IgD-negative memory B cell (primary cell): ENCODE measurements around the gene OXA1L. TPM values are rescaled to one million over a fixed set of nuclear protein-coding genes. Genes with fewer than 3 reads are reported as not detected.
"Not testable (repeated sequence)": the region's sequence is repeated elsewhere in the genome, so short reads cannot be mapped to it uniquely, and the experiment has no call there.

Experiments
- H3K27ac Mint-ChIP-seq, 3 donors: one replicate each; pipeline ENCODE4 v1.8.0; 2020 to 2022; ENCODE audit warnings: mild to moderate bottlenecking in 3 of 3, mixed read lengths in 3 of 3, moderate library complexity in 1 of 3
- H3K27me3 Mint-ChIP-seq: one replicate; pipeline ENCODE4 v1.8.0; 2021; ENCODE audit warnings: mixed read lengths
- H3K36me3 Mint-ChIP-seq: one replicate; pipeline ENCODE4 v1.8.0; 2020; ENCODE audit warnings: mild to moderate bottlenecking, mixed read lengths
- H3K4me1 Mint-ChIP-seq, 3 donors: one replicate each; pipeline ENCODE4 v1.8.0; 2020 to 2022; ENCODE audit warnings: mixed read lengths in 3 of 3, mild to moderate bottlenecking in 1 of 3
- H3K4me3 Mint-ChIP-seq, 4 donors: one replicate each; pipeline ENCODE4 v1.8.0; 2020 to 2022; ENCODE audit warnings: mild to moderate bottlenecking in 4 of 4, mixed read lengths in 4 of 4, moderate library complexity in 3 of 4
- H3K9me3 Mint-ChIP-seq, 3 donors: one replicate each; pipeline ENCODE4 v1.8.0; 2020 to 2021; ENCODE audit warnings: mixed read lengths in 3 of 3, mild to moderate bottlenecking in 1 of 3
- polyA plus RNA-seq: library from polyadenylated mRNA; unstranded; fragments of 300-500 nt; fragmentation: Illumina TruSeq; gene quantifications from one replicate; pipeline ENCODE4 v1.2.3, GENCODE V29; 2021

The OXA1L gene
- polyA plus RNA-seq, 1 donor from 2014 or later: 60.7 TPM

DNA sequence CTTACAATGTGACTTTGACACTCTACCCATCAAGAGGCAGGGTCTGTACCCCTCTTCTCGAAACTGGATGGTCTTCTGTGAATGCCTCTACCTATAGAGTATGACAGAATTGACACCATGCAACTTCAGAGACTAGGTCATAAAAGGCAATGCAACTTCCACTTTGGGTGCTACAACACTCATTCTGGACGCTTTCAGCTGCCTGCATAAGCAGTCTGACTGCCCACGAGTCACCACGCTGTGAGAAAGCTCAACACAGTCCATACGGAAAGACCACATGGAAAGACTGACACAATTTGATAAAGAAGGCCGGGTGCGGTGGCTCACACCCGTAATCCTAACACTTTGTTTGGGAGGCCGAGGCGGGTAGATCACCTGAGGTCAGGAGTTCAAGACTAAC, 33.9 kb downstream of the OXA1L start:
- Mint-ChIP-seq H3K9me3 (peaks cover 0 to 1% (median 0%) of the 10 kb centered on the region in 3 donors), H3K36me3 (peaks cover 9% of the 10 kb centered on the region), H3K4me3 (peak overlapping the region in 1 of 4 donors; percentile 57), H3K27me3 (peaks cover 2% of the 10 kb centered on the region), H3K27ac (peak overlapping the region in 1 of 3 donors; percentile 2), H3K4me1 (peaks cover 34 to 63% (median 61%) of the 10 kb centered on the region in 3 donors)

DNA sequence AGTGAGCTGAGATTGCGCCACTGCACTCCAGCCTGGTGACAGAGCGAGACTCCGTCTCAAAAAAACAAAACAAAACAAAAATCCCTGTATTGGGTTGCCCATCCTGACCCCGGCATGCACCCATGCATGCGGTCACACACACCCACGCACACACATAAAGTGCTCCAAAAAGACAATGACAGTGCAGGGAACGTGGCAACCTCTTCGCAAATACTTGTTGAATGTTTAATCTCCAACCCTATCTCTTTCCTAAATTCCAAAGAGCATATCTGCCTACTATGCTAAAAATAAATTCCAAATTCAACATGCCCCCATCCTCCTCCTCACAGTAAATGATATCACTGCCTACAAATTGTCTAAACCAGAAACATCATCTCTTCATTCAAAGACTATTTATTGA, 35.2 kb downstream of the OXA1L start:
- H3K4me3 Mint-ChIP-seq: peak overlapping the region in 1 of 4 donors; percentile 38

DNA sequence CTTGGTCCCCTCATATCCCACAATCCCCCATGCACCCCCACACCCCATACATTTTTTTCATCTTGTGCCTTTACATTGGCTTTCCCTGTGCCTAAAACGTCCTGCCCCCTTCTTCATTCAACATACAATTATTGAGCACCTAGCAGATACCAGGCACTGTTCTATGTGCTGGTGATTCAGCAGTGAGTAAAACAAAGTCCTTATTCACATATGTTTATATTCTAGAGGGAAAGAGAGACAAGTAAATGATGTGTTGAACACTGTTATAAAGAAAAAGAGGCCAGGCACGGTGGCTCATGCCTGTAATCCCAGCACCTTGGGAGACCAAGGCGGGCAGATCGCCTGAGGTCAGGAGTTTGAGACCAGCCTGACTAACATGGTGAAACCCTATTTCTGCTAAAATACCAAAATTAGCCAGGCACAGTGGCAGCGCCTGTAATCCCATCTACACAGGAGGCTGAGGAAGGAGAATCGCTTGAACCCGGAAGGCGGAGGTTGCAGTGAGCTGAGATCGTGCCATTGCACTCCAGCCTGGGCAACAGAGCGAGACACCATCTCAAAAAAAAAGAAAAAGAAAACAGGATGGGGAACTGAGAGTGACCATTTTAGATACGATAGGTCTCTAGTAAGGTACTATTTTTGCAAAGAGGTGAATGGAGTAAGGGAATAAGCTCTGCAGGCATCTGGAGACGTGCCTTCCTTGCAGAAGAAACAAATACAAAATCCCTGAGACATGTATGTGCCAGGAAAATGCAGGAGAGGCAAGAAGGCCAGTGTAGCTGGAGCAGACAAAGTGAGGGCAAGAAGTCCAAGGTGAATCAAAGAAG, 36.6 kb downstream of the OXA1L start:
- H3K9me3 Mint-ChIP-seq: peaks cover 0 to 3% (median 2%) of the 10 kb centered on the region in 3 donors
- H3K4me1 Mint-ChIP-seq: peaks cover 35 to 58% (median 55%) of the 10 kb centered on the region in 3 donors
- peaks cover 9% of the 10 kb centered on the region for H3K36me3 Mint-ChIP-seq
- peaks cover 2% of the 10 kb centered on the region for H3K27me3 Mint-ChIP-seq
- H3K27ac Mint-ChIP-seq: peak overlapping the region; percentile 59 to 93 (median 68)
- peak overlapping the region; percentile 52 to 95 (median 65) for H3K4me3 Mint-ChIP-seq

More for the DNA sequence above, 35.2 kb downstream of the OXA1L start:
- Mint-ChIP-seq H3K9me3 (peaks cover 0 to 3% (median 0%) of the 10 kb centered on the region in 3 donors), H3K36me3 (peaks cover 9% of the 10 kb centered on the region), H3K27me3 (peaks cover 2% of the 10 kb centered on the region), H3K4me1 (peaks cover 31 to 55% (median 54%) of the 10 kb centered on the region in 3 donors), H3K27ac (no peak overlapping the region)

DNA sequence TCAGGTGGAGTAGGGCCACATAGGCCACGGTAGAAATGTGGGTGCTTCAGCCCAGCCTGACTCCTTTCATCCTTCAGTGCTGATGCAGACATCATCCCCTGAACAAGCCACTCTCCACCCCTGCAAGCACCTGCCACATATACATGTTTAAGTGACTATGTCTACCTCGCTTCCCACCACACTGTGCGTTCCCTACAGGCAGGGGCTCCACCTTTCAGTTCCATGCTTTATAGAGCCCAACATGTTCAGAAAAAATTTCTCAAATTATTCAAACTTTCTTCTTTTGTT, 37.1 kb downstream of the OXA1L start:
- H3K36me3 Mint-ChIP-seq: peaks cover 7% of the 10 kb centered on the region

DNA sequence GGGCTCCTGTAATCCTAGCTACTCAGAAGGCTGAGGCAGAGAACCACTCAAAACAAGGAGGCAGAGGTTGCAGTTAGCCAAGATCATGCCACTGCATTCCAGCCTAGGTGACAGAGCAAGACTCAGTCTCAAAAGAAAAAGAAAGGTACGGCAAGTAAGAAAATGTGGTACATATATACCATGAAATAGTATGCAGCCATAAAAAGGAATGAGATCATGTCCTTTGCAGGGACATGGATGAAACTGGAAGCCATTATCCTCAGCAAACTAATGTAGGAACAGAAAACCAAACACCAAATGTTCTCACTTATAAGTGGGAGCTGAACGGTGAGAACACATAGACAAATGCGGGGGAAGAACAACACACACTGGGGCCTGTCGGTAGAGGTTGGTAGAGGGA, 38.7 kb downstream of the OXA1L start:
- not testable (repeated sequence) for H3K9me3 Mint-ChIP-seq, H3K27me3 Mint-ChIP-seq, H3K36me3 Mint-ChIP-seq, H3K4me3 Mint-ChIP-seq
- peak overlapping the region in 1 of 3 donors; percentile 83 for H3K27ac Mint-ChIP-seq
- H3K4me1 Mint-ChIP-seq: peaks cover 33 to 51% (median 45%) of the 10 kb centered on the region in 3 donors

More for the DNA sequence above, 37.1 kb downstream of the OXA1L start:
- H3K27ac Mint-ChIP-seq: peak overlapping the region; percentile 59 to 93 (median 68)
- peaks cover 2% of the 10 kb centered on the region for H3K27me3 Mint-ChIP-seq
- peak overlapping the region in 2 of 4 donors; percentile 61 to 95 for H3K4me3 Mint-ChIP-seq
- peaks cover 0 to 3% (median 2%) of the 10 kb centered on the region in 3 donors for H3K9me3 Mint-ChIP-seq
- peaks cover 36 to 62% (median 53%) of the 10 kb centered on the region in 3 donors for H3K4me1 Mint-ChIP-seq

DNA sequence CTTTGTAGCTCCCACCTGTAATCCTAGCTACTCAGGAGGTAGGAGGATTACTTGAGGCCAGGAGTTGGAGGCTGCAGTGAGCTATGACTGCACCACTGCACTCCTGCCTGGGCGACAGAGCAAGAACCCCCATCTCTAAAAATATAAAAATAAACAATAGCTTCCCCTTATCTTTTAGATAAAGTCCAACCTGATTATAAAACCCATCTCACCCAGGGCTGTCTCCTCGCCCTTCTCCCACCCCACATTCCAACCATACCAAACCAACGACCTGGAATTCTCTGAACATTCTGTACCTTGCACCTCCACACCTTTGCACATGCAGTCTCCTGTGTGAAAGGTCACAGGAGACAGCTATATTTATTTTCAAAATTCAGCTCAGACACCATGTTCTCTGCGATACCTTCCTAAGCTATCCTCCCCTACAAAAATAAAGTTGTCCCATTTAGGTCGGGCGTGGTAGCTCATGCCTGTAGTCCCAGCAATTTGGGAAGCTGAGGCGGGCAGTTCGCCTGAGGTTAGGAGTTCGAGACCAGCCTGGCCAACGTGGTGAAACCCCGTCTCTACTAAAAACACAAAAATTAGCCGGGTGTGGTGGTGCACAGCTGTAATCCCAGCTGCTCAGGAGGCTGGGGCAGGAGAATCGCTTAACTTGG, 41.1 kb downstream of the OXA1L start:
- peaks cover 40 to 49% (median 45%) of the 10 kb centered on the region in 3 donors for H3K4me1 Mint-ChIP-seq

DNA sequence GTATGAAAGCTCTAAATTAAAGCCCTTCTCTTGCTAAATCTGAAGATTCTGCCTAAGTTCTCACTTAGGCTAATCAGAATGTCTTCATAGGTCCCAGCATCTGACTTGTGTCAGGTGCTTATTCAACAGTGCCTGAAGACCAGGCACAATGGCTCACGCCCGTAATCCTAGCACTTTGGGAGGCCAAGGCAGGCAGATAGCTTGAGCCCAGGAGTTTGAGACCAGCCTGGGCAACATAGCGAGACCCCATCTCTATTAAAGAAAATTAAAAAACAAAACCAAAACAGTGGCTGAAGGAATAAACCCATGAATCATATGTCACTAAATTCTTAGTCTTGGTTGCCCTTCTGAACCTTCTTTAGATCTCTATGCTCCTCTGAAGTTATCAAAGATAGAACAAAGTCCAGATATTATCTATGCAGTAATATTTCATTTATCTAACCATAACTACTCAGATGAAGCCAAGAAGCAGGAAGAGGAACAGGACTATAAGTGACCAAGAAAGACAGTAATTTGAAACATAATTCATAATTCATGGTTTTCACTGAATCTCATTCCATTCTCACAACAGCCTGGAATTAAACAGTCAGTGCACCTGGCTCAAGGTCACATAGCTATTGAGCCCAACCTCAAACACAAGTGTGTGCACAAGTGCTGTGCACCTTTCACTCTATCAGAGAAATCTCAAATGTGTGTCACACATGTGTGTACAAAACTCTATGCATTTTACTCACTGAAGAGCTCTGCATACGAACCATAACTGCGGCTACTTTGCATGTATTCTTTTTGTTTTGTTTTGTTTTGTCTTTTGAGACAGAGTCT, 42.1 kb downstream of the OXA1L start:
- Mint-ChIP-seq H3K4me1 (peaks cover 35 to 47% (median 42%) of the 10 kb centered on the region in 3 donors), H3K36me3 (peaks cover 2% of the 10 kb centered on the region), H3K9me3 (peaks cover 0 to 3% (median 2%) of the 10 kb centered on the region in 3 donors), H3K4me3 (peak overlapping the region in 2 of 4 donors; percentile 18 to 73), H3K27me3 (no peaks in the 10 kb centered on the region), H3K27ac (peak overlapping the region in 2 of 3 donors; percentile 27 to 48)

More for the DNA sequence above, 41.1 kb downstream of the OXA1L start:
- H3K27ac Mint-ChIP-seq: peak overlapping the region in 1 of 3 donors; percentile 70
- peaks cover 2% of the 10 kb centered on the region for H3K36me3 Mint-ChIP-seq
- peak overlapping the region in 1 of 4 donors; percentile 42 for H3K4me3 Mint-ChIP-seq
- peaks cover under 1% of the 10 kb centered on the region for H3K27me3 Mint-ChIP-seq
- peaks cover 0 to 3% (median 2%) of the 10 kb centered on the region in 3 donors for H3K9me3 Mint-ChIP-seq

DNA sequence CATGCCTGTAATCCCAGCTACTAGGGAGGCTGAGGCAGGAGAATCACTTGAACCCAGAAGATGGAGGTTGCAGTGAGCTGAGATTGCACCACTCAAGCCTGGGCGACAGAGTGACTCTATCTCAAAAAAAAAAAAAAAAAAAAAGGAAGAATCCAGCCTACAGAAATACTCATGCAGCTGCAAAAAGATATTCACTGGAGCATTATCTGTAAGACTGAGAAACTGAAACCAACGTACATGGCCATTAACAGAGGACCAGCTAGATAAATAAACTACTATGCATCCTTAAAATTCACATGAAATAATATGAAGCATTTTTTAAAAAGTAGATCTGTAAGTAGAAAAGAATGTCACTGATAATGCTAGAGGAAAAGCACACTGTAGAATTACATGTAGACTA, 45.2 kb downstream of the OXA1L start:
- peaks cover 2% of the 10 kb centered on the region for H3K36me3 Mint-ChIP-seq
- H3K4me3 Mint-ChIP-seq: peak overlapping the region; percentile 8 to 96 (median 46)
- peak overlapping the region in 2 of 3 donors; percentile 54 to 93 for H3K27ac Mint-ChIP-seq
- peaks cover 0 to 2% (median 0%) of the 10 kb centered on the region in 3 donors for H3K9me3 Mint-ChIP-seq
- H3K4me1 Mint-ChIP-seq: peaks cover 39 to 46% (median 41%) of the 10 kb centered on the region in 3 donors
- H3K27me3 Mint-ChIP-seq: no peaks in the 10 kb centered on the region

DNA sequence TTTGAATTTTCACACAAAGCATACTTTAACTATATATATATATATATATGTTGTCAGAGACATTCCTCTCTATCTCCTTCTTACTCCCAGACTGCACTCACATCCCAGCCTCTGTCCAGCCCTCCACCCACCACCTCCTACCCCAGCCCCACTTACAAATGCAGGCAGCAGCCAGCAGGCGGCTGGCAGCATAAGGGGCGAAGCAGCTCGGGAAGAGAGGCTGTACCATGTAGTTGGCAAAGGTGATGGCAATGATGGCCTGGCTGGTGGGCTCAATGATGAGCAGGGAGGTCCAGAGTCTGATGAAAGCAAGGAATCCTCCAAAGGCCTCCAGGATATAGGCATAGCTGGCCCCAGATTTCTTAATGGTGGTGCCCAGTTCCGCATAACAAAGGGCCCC, 46.3 kb downstream of the OXA1L start:
- no peaks in the 10 kb centered on the region for H3K9me3 Mint-ChIP-seq
- no peaks in the 10 kb centered on the region for H3K27me3 Mint-ChIP-seq
- peak overlapping the region in 2 of 3 donors; percentile 54 to 85 for H3K27ac Mint-ChIP-seq
- peaks cover 36 to 39% (median 36%) of the 10 kb centered on the region in 3 donors for H3K4me1 Mint-ChIP-seq
- peak overlapping the region; percentile 4 to 85 (median 58) for H3K4me3 Mint-ChIP-seq
- H3K36me3 Mint-ChIP-seq: peaks cover 2% of the 10 kb centered on the region

DNA sequence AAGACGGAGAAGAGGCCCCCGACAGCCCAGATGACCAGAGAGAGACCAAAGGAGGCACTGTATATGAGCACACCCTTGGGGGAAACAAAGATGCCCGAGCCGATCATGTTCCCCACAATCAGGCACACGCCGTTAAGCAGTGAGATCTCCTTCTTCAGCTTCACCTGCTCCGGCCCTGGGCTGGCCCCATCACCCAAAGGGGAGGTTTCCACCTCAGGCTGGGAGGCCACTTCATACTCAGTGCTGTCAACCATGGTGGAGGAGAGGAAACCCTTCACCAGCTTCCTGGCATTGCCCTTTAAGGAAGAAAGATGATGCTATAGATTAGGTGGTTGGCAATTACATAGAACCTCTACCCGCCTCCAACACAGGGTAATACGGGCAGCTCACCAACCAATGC, 46.7 kb downstream of the OXA1L start:
- Mint-ChIP-seq H3K9me3 (no peaks in the 10 kb centered on the region), H3K4me1 (peaks cover 35 to 41% (median 38%) of the 10 kb centered on the region in 3 donors), H3K27ac (peak overlapping the region in 2 of 3 donors; percentile 54 to 85), H3K4me3 (peak overlapping the region in 3 of 4 donors; percentile 4 to 85 (median 63)), H3K36me3 (peaks cover 2% of the 10 kb centered on the region), H3K27me3 (no peaks in the 10 kb centered on the region)

DNA sequence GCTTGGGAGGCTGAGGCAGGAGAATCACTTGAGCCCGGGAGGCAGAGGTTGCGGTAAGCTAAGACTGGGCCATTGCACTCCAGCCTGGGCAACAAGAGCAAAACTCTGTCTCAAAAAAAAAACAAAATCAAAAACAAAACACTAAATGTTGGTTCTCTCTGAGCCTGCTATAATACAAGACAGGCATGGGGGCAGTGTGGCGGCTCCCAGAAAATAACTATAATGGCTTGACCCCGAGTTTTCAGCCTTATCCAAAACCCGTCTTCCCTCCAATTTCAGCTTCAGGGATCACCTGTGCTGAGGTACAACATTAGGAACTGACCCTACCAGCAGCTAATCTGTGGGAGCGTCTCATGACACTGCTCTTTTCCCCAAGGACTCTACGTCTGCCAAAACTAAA, 47.9 kb downstream of the OXA1L start:
- Mint-ChIP-seq H3K9me3 (no peaks in the 10 kb centered on the region), H3K4me3 (peak overlapping the region in 3 of 4 donors; percentile 33 to 84 (median 67)), H3K4me1 (peaks cover 33 to 45% (median 44%) of the 10 kb centered on the region in 3 donors), H3K27me3 (no peaks in the 10 kb centered on the region), H3K36me3 (peaks cover 2% of the 10 kb centered on the region), H3K27ac (peak overlapping the region in 2 of 3 donors; percentile 50 to 53)

DNA sequence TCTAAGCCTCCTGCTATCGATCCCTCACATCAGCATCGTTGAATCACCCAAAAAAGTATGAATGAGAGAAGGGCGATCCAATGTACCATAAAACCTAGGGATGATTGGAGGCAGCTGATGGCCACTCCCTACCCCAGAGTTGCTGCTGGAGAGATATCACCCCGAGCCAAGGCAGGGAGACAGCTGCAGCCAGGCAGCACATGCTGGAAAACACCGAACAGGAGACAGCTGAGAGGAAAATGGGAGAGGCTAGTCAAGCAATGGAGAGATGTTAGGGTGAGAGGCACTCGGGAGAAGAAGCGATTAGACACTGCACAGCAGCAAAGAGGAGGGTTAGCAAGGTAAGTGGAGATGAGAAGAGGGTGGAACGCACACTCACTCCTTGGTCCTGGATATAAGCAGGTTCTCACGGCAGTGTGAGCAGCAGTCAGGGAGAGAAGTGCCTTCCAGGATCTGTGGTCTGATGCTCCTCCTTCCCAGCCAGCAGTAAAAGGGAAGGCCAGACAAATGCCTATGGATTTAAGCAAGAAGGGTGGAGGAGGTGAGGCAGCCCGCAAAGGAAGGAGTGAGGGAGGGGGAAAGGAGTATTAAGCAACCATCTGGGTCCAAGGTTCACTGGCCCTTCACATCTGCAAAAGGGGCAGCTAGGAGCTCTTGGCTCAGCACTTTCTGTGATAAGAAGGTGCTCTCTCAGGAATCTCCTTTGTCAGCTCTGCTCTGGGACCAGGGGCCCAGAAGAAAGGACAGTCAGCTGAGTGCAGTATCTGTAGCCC, 48.6 kb downstream of the OXA1L start, which contains the start of gene SLC7A7:
Gene SLC7A7, minus strand, starts transcription at position 495 of the 773 bp plus-strand sequence. CDS start 2,037 bp downstream, outside the sequence.
- Mint-ChIP-seq H3K4me1 (peaks cover 37 to 53% (median 51%) of the 10 kb centered on the region in 3 donors), H3K27ac (peak within 1 kb of the TSS; percentile 50 to 85 (median 53)), H3K4me3 (peak within 1 kb of the TSS; percentile 33 to 84 (median 60)), H3K36me3 (peaks cover 2% of the 10 kb centered on the region), H3K9me3 (no peaks in the 10 kb centered on the region), H3K27me3 (no peaks in the 10 kb centered on the region)

DNA sequence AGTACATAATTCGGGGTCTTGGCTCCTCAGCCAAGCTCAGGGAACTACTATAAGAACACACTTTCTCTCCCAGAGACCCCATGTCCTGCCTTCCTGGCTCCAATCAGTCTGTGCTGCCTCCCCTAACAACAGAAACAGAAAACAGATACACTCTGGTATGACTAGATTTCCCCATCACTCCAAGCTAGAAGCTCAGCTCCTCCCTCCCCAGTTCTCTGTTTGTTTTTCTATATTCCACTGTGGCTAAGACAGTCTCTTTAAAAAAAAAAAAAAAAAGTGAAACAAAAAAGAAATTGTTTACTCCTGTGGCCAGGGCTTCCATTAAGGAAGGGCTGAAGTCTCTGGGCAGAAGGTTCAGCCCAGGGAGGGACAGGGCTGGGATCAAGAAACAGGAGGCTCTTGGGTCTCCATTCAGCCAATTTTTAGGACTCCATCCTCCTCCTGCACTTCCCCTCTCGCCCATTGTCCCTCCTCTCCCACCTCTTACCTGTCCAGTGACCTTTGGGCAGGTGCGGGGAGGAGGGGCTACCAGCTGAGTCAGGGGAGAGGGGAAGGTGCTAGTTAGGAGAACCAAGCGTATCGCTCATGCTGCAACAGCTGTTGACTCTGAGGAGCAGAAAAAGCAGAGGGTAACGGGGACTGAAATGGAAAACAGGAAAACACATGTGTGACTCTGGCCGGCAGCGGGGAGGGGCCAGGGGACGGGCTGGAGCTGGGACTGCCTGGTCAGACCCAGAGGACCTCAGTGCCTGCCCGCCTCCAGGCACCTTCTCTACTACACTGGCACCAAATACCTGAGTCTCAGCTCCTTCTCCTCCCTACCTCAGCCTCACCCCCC, 52.9 kb downstream of the OXA1L start:
- peak overlapping the region in 3 of 4 donors; percentile 55 to 83 (median 60) for H3K4me3 Mint-ChIP-seq
- H3K4me1 Mint-ChIP-seq: peaks cover 30 to 43% (median 42%) of the 10 kb centered on the region in 3 donors
- H3K27me3 Mint-ChIP-seq: no peaks in the 10 kb centered on the region
- H3K9me3 Mint-ChIP-seq: no peaks in the 10 kb centered on the region
- H3K36me3 Mint-ChIP-seq: no peaks in the 10 kb centered on the region
- H3K27ac Mint-ChIP-seq: peak overlapping the region in 2 of 3 donors; percentile 33 to 78
